SK-N-SH treated with all-trans-retinoic acid at 6 μM for 48 hours (cell line): Measurements from ENCODE around the gene VPS13D.

ENCODE experiments used
- CREB5 ChIP-seq: fragments of 250-450 bp; sonication (Bioruptor Pico); IDR thresholded peaks from 2 replicates; pipeline ENCODE4 v1.5.1; 2020; ENCODE audit warnings: low read depth, mild to moderate bottlenecking, moderate library complexity
- CSDC2 ChIP-seq: fragments of 250-450 bp; sonication (Bioruptor Pico); IDR thresholded peaks from 2 replicates; pipeline ENCODE4 v1.5.0; 2020; ENCODE audit warnings: mild to moderate bottlenecking, moderate library complexity
- PATZ1 ChIP-seq: fragments of 250-450 bp; sonication (Bioruptor Pico); IDR thresholded peaks from 2 replicates; pipeline ENCODE4 v1.8.0; 2020; ENCODE audit warnings: mild to moderate bottlenecking, moderate library complexity, borderline replicate concordance
- SNAI2 ChIP-seq: fragments of 250-450 bp; sonication (Bioruptor Pico); IDR thresholded peaks from 2 replicates; pipeline ENCODE4 v1.5.0; 2020; ENCODE audit warnings: mild to moderate bottlenecking, moderate library complexity
- ZC3H10 ChIP-seq: fragments of 250-450 bp; sonication (Bioruptor Pico); IDR thresholded peaks from 2 replicates; pipeline ENCODE4 v1.5.1; 2021; ENCODE audit warnings: mild to moderate bottlenecking, moderate library complexity
- ZNF8 ChIP-seq: fragments of 450-650 bp; formaldehyde crosslinking; IDR thresholded peaks from 2 replicates; pipeline ENCODE4 v1.5.0; 2020; ENCODE audit warnings: mild to moderate bottlenecking, moderate library complexity

- TF ChIP-seq ZC3H10 (CRISPR knock-in tag): no peak
- TF ChIP-seq PATZ1 (CRISPR knock-in tag): no peak
- no peak for TF ChIP-seq SNAI2 (CRISPR knock-in tag)
- no peak for TF ChIP-seq CSDC2 (CRISPR knock-in tag)
- TF ChIP-seq ZNF8 (CRISPR knock-in tag): no peak
- no peak for TF ChIP-seq CREB5
These were observed 27.3 kb upstream of the VPS13D start for GRCh38 chr1:12202577-12202976.
